ENCODE measurements around the gene MYRIP. TPM values are rescaled to one million over a fixed set of nuclear protein-coding genes. Genes with fewer than 3 reads are reported as not detected.
"Not testable (repeated sequence)": the region's sequence is repeated elsewhere in the genome, so short reads cannot be mapped to it uniquely, and the experiment has no call there.

The MYRIP gene
- total RNA-seq, result 1.0 TPM

DNA sequence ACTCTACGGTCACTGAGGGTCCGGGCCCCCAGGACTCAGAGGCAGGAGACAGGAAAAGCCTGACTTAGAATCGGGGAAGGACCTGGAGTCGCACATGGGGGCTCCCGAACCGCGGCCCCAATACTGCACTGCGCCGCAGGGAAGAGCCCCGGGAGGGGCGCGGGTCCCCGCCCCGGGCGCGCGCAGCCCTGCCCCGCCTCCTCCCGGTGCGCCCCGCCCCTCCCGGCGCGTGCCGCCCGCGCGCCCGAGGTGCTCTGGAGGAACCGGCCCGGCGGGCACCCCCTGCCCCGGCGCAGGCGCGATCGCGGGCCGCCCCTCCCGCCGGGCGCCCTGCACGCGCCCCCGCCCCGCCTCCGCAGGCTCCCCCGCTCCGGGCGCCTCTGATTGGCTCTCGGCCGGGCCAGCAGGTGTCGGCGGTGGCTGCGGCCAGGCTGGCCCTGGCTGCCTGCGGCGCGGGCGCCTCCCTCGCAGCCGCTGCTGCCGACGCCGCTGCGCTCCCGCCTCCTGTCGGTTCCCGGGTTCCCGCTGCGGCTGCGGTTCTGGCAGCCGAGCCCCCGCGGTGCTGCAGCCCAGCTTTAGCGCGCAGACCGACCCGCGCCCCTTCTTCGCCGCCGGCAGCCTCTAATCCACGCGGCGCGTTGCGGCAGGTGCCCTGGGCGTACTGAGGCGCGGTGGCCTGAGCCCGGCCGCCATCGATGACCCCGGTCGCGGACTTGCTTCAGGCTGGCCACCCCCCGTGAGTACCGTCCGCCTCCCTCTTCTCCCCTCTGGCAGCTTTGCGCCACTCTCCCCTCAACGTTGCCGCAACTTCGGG is at the start of gene MYRIP:
Gene MYRIP, plus strand, starts transcription at position 429 of the 814 bp plus-strand sequence. CDS start 91,208 bp downstream, outside the sequence.
- H3K4me1 ChIP-seq (ENCODE audit: control insufficient read depth in 3 of 3, insufficient read depth in 3 of 3, low read length in 3 of 3), result peaks cover 14 to 22% (median 20%) of the 10 kb centered on the region in 3 donors
- H3K9ac ChIP-seq (ENCODE audit: low read depth in 1 of 3, low read length in 3 of 3), result peak within 1 kb of the TSS; percentile 61 to 70 (median 66)
- H3K36me3 ChIP-seq (ENCODE audit: control insufficient read depth in 3 of 3, insufficient read depth in 3 of 3, low read length in 3 of 3), result no peaks in the 10 kb centered on the region
- peaks cover 23 to 33% (median 31%) of the 10 kb centered on the region in 3 donors for H3K27me3 ChIP-seq (ENCODE audit: control insufficient read depth in 3 of 3, insufficient read depth in 3 of 3, low read length in 3 of 3)
- no peak within 1 kb of the TSS for H3K27ac ChIP-seq (ENCODE audit: low read depth, low read length)
- H3K9me3 ChIP-seq (ENCODE audit: control insufficient read depth in 3 of 3, low read length in 3 of 3), result no peaks in the 10 kb centered on the region
- peak within 1 kb of the TSS; percentile 68 to 78 (median 72) for H3K4me3 ChIP-seq (ENCODE audit: low read length in 3 of 3)

DNA sequence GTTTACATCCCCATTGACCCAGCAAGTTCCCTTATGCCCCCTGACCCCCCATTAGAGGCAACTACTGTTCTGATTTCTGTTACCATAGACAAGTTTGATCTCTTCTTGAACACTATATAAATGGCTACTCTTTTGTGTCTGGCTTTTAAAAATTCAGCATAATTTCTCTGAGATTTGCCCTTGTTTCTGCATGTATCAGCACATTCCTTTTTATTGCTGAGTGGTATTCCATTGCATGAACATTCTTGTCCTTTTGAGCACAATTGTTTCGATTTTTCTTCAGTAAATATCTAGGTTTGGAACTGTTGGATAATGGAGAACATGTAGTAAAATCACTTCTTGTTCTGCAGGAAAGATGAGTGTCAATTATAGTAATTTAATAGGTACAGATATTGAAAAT is 49.1 kb upstream of the MYRIP start:
- H3K36me3 ChIP-seq (ENCODE audit: control insufficient read depth in 3 of 3, insufficient read depth in 3 of 3, low read length in 3 of 3), result no peaks in the 10 kb centered on the region
- no peaks in the 10 kb centered on the region for H3K27me3 ChIP-seq (ENCODE audit: control insufficient read depth in 3 of 3, insufficient read depth in 3 of 3, low read length in 3 of 3)
- H3K27ac ChIP-seq (ENCODE audit: low read depth, low read length), result no peak overlapping the region
- no peak overlapping the region for H3K9ac ChIP-seq (ENCODE audit: low read depth in 1 of 3, low read length in 3 of 3)
- no peaks in the 10 kb centered on the region for H3K9me3 ChIP-seq (ENCODE audit: control insufficient read depth in 3 of 3, low read length in 3 of 3)
- H3K4me1 ChIP-seq (ENCODE audit: control insufficient read depth in 3 of 3, insufficient read depth in 3 of 3, low read length in 3 of 3), result peaks cover 0 to 10% (median 6%) of the 10 kb centered on the region in 3 donors
- no peak overlapping the region for H3K4me3 ChIP-seq (ENCODE audit: low read length in 3 of 3)

DNA sequence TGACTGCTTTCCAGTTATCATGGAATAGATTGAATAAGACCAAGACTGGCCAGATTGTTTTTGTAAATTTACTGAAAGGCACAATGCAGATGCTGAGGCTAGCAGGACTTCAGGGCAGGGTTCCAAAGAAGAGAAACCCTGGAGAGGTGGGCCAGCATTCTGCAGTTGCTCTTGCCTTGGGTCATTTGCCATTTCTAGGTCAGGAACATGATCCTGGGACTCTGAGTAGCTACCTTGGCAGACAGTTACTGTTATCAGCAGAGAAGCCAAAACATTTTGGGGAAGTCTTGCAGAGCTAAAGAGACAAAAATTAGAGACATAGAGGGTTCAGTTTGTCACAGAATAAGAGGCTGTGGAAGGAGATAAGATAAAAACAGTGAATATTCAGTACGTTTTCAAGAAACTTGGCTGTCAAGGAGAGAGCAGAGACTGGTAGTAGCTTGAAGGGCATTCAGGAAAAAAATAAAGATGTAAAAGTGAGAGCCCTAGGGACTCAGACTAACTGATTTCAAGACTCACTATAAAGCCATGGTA is 46.8 kb upstream of the MYRIP start:
- Histone ChIP-seq H3K27me3 (ENCODE audit: control insufficient read depth in 3 of 3, insufficient read depth in 3 of 3, low read length in 3 of 3) (no peaks in the 10 kb centered on the region), H3K36me3 (ENCODE audit: control insufficient read depth in 3 of 3, insufficient read depth in 3 of 3, low read length in 3 of 3) (no peaks in the 10 kb centered on the region), H3K4me3 (ENCODE audit: low read length in 3 of 3) (no peak overlapping the region), H3K9ac (ENCODE audit: low read depth in 1 of 3, low read length in 3 of 3) (no peak overlapping the region), H3K9me3 (ENCODE audit: control insufficient read depth in 3 of 3, low read length in 3 of 3) (no peaks in the 10 kb centered on the region), H3K4me1 (ENCODE audit: control insufficient read depth in 3 of 3, insufficient read depth in 3 of 3, low read length in 3 of 3) (peaks cover 0 to 10% (median 6%) of the 10 kb centered on the region in 3 donors), H3K27ac (ENCODE audit: low read depth, low read length) (no peak overlapping the region)

DNA sequence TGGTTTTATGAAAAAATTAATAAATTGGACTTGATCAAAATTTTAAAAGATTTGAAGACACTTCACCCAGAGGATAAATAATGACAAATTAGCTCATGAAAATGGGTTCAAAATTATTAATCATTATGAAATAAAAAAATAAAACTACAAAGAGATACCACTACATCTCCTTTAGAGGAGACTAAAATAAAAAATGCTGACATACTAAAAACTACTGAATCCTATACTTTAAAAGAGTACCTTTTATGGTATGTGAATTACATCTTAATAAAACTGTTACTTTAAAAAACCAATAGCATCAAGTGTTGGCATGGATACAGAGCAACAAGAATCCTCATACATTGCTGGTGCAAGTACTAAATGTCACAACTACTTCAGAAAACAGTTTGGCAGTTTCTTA is 46.0 kb upstream of the MYRIP start:
- Histone ChIP-seq H3K9me3 (ENCODE audit: control insufficient read depth in 3 of 3, low read length in 3 of 3) (no peaks in the 10 kb centered on the region), H3K4me3 (ENCODE audit: low read length in 3 of 3) (no peak overlapping the region), H3K36me3 (ENCODE audit: control insufficient read depth in 3 of 3, insufficient read depth in 3 of 3, low read length in 3 of 3) (no peaks in the 10 kb centered on the region), H3K4me1 (ENCODE audit: control insufficient read depth in 3 of 3, insufficient read depth in 3 of 3, low read length in 3 of 3) (peaks cover 0 to 10% (median 6%) of the 10 kb centered on the region in 3 donors), H3K27me3 (ENCODE audit: control insufficient read depth in 3 of 3, insufficient read depth in 3 of 3, low read length in 3 of 3) (no peaks in the 10 kb centered on the region), H3K9ac (ENCODE audit: low read depth in 1 of 3, low read length in 3 of 3) (no peak overlapping the region), H3K27ac (ENCODE audit: low read depth, low read length) (no peak overlapping the region)

DNA sequence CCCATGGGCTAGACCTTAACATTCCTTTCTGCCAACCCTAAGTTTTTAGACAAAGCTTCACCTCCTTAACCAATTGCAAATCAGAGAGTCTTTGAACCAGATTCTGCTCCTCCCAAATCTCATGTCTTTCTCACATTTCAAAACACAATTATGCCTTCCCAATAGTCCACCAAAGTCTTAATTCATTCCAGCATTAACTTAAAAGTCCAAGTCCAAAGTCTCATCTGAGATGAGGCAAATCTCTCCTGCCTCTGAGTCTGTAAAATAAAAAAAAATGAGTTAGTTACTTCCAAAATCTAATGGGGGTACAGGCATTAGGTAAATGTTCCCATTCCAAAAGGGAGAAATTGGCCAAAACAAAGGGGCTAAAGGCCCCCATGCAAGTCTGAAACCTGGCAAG is 43.8 kb upstream of the MYRIP start:
- Histone ChIP-seq H3K36me3 (ENCODE audit: control insufficient read depth in 3 of 3, insufficient read depth in 3 of 3, low read length in 3 of 3) (no peaks in the 10 kb centered on the region), H3K4me1 (ENCODE audit: control insufficient read depth in 3 of 3, insufficient read depth in 3 of 3, low read length in 3 of 3) (peaks cover 0 to 10% (median 6%) of the 10 kb centered on the region in 3 donors), H3K27ac (ENCODE audit: low read depth, low read length) (no peak overlapping the region), H3K9ac (ENCODE audit: low read depth in 1 of 3, low read length in 3 of 3) (no peak overlapping the region), H3K4me3 (ENCODE audit: low read length in 3 of 3) (no peak overlapping the region), H3K9me3 (ENCODE audit: control insufficient read depth in 3 of 3, low read length in 3 of 3) (no peaks in the 10 kb centered on the region), H3K27me3 (ENCODE audit: control insufficient read depth in 3 of 3, insufficient read depth in 3 of 3, low read length in 3 of 3) (no peaks in the 10 kb centered on the region)

DNA sequence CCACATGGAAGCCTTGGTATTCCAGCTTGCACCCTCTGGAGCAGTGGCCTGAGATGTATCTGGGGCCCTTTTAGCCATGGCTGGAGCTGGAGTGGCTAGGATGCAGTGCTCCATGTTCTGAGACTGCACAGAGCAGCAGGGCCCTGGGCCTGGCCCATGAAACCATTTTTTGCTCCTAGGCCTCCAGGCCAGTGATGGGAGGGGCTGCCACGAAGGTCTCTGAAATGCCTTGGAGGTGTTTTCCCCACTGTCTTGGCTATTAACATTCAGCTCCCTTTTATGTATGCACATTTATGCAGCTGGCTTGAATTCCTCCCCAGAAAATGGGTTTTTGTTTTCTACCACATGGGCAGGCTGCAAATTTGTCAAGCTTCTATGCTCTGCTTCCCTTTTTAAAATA is 43.0 kb upstream of the MYRIP start:
- Histone ChIP-seq H3K27ac (ENCODE audit: low read depth, low read length) (no peak overlapping the region), H3K4me3 (ENCODE audit: low read length in 3 of 3) (no peak overlapping the region), H3K36me3 (ENCODE audit: control insufficient read depth in 3 of 3, insufficient read depth in 3 of 3, low read length in 3 of 3) (no peaks in the 10 kb centered on the region)

DNA sequence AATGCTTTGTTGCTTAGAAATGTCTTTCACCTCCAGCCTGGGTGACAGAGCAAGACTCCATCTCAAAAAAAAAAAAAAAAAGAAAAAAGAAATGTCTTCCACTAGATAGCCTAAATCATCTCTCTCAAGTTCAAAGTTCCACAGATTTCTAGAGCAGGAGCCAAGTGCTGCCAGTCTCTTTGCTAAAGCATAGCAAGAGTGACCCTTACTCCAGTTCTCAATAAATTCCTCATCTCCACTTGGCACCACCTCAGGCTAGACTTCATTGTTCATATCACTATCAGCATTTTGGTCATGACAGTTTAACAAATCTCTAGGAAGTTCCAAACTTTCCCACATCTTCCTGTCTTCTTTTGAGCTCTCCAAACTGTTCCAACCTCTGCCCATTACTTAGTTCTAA is 42.5 kb upstream of the MYRIP start:
- not testable (repeated sequence) for H3K36me3 ChIP-seq (ENCODE audit: control insufficient read depth in 3 of 3, insufficient read depth in 3 of 3, low read length in 3 of 3); H3K4me1 ChIP-seq (ENCODE audit: control insufficient read depth in 3 of 3, insufficient read depth in 3 of 3, low read length in 3 of 3); H3K4me3 ChIP-seq (ENCODE audit: low read length in 3 of 3)

More for the DNA sequence above, 43.0 kb upstream of the MYRIP start:
- Histone ChIP-seq H3K27me3 (ENCODE audit: control insufficient read depth in 3 of 3, insufficient read depth in 3 of 3, low read length in 3 of 3) (no peaks in the 10 kb centered on the region), H3K9me3 (ENCODE audit: control insufficient read depth in 3 of 3, low read length in 3 of 3) (no peaks in the 10 kb centered on the region), H3K4me1 (ENCODE audit: control insufficient read depth in 3 of 3, insufficient read depth in 3 of 3, low read length in 3 of 3) (peaks cover 0 to 10% (median 6%) of the 10 kb centered on the region in 3 donors), H3K9ac (ENCODE audit: low read depth in 1 of 3, low read length in 3 of 3) (no peak overlapping the region)

DNA sequence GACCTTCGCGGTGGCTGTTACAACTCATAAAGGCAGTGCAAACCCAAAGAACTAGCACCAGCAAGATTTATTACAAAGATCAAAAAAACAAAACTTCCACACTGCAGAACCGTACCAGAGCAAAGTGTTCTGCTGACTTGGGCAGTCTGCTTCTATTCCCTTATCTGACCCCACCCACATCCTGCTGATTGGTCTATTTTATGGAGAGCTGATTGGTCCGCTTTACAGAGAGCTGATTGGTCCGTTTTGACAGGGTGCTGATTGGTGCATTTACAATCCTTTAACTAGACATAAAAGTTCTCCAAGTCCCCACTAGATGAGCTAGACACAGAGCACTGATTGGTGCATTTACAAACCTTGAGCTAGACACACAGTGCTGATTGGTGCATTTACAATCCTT is 31.2 kb upstream of the MYRIP start:
- not testable (repeated sequence) for H3K4me1 ChIP-seq (ENCODE audit: control insufficient read depth in 3 of 3, insufficient read depth in 3 of 3, low read length in 3 of 3); H3K27ac ChIP-seq (ENCODE audit: low read depth, low read length); H3K4me3 ChIP-seq (ENCODE audit: low read length in 3 of 3); H3K9ac ChIP-seq (ENCODE audit: low read depth in 1 of 3, low read length in 3 of 3); H3K27me3 ChIP-seq (ENCODE audit: control insufficient read depth in 3 of 3, insufficient read depth in 3 of 3, low read length in 3 of 3); H3K9me3 ChIP-seq (ENCODE audit: control insufficient read depth in 3 of 3, low read length in 3 of 3); H3K36me3 ChIP-seq (ENCODE audit: control insufficient read depth in 3 of 3, insufficient read depth in 3 of 3, low read length in 3 of 3)

More for the DNA sequence above, 42.5 kb upstream of the MYRIP start:
- H3K9ac ChIP-seq (ENCODE audit: low read depth in 1 of 3, low read length in 3 of 3); H3K27ac ChIP-seq (ENCODE audit: low read depth, low read length); H3K27me3 ChIP-seq (ENCODE audit: control insufficient read depth in 3 of 3, insufficient read depth in 3 of 3, low read length in 3 of 3); H3K9me3 ChIP-seq (ENCODE audit: control insufficient read depth in 3 of 3, low read length in 3 of 3): not testable (repeated sequence)

DNA sequence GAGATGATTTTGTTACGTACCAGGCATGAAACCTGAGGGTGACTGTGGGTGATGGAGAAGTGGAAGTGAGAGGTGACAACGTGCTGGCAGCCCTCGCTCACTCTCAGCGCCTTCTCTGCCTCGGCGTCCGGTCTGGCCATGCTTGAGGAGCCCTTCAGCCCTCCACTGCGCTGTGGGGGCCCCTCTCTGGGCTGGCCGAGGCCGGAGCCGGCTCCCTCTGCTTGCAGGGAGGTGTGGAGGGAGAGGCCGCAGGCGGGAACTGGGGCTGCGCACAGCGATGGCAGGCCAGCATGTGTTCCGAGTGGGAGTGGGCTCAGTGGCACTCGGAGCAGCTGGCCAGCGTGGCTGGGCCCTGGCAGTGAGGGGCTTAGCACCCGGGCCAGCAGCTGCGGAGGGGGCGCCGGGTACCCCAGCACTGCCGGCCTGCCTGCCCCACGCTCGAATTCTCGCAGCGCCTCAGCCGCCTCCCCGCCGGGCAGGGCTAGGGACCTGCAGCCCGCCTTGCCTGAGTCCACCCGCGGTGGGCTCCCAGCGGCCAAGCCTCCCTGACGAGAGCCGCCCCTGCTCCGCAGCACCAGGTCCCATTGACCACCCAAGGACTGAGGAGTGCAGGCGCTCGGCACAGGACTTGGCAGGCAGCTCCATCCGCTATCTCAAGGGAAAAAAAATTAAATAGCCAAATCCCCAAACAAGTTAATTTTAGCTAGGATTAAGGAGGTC is 29.7 kb upstream of the MYRIP start:
- H3K9ac ChIP-seq (ENCODE audit: low read depth in 1 of 3, low read length in 3 of 3), result no peak overlapping the region
- no peaks in the 10 kb centered on the region for H3K27me3 ChIP-seq (ENCODE audit: control insufficient read depth in 3 of 3, insufficient read depth in 3 of 3, low read length in 3 of 3)
- H3K4me1 ChIP-seq (ENCODE audit: control insufficient read depth in 3 of 3, insufficient read depth in 3 of 3, low read length in 3 of 3), result peaks cover 0 to 12% (median 10%) of the 10 kb centered on the region in 3 donors
- no peak overlapping the region for H3K4me3 ChIP-seq (ENCODE audit: low read length in 3 of 3)
- no peaks in the 10 kb centered on the region for H3K36me3 ChIP-seq (ENCODE audit: control insufficient read depth in 3 of 3, insufficient read depth in 3 of 3, low read length in 3 of 3)
- no peaks in the 10 kb centered on the region for H3K9me3 ChIP-seq (ENCODE audit: control insufficient read depth in 3 of 3, low read length in 3 of 3)
- no peak overlapping the region for H3K27ac ChIP-seq (ENCODE audit: low read depth, low read length)

DNA sequence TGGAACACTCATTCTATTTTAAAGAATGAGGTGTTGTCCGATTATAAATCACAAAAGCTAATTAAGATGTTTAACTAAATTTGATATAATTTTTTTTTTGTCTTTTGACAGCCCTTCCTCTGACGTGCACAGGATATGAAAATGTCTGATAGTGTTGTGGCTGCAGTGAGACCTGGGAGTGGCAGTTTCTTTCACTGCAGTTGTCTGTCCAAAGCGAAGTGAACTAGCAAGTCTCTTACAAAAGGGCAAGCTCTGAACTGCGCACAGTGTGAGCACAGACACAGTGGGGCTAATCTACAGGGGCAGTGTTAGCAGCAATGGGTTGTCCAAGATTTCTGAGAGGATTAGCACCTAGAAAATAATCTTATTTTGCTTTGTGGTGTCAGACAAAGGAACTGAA is 29.1 kb upstream of the MYRIP start:
- no peak overlapping the region for H3K27ac ChIP-seq (ENCODE audit: low read depth, low read length)
- no peaks in the 10 kb centered on the region for H3K36me3 ChIP-seq (ENCODE audit: control insufficient read depth in 3 of 3, insufficient read depth in 3 of 3, low read length in 3 of 3)
- H3K9ac ChIP-seq (ENCODE audit: low read depth in 1 of 3, low read length in 3 of 3), result no peak overlapping the region
- H3K9me3 ChIP-seq (ENCODE audit: control insufficient read depth in 3 of 3, low read length in 3 of 3), result no peaks in the 10 kb centered on the region
- H3K27me3 ChIP-seq (ENCODE audit: control insufficient read depth in 3 of 3, insufficient read depth in 3 of 3, low read length in 3 of 3), result no peaks in the 10 kb centered on the region
- H3K4me3 ChIP-seq (ENCODE audit: low read length in 3 of 3), result no peak overlapping the region
- peaks cover 0 to 12% (median 10%) of the 10 kb centered on the region in 3 donors for H3K4me1 ChIP-seq (ENCODE audit: control insufficient read depth in 3 of 3, insufficient read depth in 3 of 3, low read length in 3 of 3)
